Activated naive CD8-positive, alpha-beta T cell treated with anti-CD3 and anti-CD28 coated beads, Interleukin-2, amount 50 U/mL, for 16 hours (primary cell): ENCODE results near the gene LRRC32.
"Not testable (repeated sequence)": the region's sequence is repeated elsewhere in the genome, so short reads cannot be mapped to it uniquely, and the experiment has no call there.

Experiments
- DNase-seq: peaks from one replicate; pipeline ENCODE4 v3.0.0-alpha.2; 2020; ENCODE audit warnings: low read depth, low spot score

LRRC32 gene

DNA sequence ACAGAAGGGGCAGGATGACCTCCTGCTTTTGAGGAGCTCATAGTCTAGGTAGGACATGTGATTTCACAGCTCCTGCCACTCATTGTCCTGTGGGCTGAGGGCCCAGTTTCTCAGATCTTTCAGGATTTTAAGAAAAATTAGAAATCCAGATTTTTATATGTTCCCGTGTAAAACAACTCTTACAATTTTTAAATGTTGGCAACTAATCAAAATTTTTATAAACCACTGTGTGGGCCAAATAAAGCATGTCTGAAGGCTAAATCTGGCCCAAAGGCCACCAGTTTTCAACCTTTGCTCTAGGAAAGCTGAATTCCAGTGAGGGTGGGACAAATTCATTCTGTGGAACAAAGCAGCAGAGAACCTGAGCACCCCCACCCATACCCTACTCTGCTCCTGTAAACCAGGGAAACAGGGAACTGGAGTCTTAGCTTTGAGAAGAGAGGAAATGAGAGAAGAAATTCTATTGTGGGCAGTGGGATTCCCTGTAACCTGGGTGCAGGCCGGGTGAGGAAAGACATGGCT, 20.6 kb downstream of the LRRC32 start:
- DNase-seq, result no peak

DNA sequence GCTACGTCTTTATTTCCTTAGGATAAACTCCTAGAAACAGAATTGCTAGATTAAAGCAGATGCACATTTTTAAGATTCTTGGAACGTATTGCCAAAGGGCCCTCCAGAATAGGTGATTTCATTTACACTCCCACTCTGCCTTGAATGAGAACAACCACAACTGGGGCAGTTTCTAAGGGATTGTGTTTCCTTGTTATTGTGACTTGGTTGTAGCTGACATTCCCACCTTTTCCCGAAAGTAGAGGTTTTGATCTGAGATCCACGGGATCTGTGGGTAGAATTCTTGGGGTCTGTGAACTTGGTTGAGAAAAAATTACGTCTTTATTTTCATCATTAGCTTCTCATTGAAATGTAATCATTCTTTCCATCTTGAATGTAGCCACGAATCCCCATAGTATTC, 21.5 kb downstream of the LRRC32 start:
- no peak for DNase-seq

DNA sequence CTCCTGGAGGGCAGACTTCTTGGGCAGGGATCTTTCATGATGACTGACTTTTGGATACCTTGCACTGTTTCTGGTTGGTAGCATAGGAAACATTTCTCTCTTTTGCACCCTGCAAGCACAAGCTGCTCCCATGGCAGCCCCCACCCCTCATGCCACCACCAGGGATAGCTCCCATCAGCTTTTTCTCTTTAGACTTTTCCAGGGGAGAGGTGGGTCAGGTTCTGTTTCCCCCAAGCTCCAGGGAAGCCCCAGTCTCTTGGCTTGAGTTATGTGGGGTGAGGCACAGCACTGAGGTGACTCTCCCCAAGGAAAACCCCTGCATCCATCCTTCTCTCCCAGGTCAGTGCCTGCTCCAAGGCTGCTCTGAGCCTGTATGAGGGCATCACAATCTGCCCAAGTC, 22.5 kb downstream of the LRRC32 start:
- DNase-seq, result no peak

DNA sequence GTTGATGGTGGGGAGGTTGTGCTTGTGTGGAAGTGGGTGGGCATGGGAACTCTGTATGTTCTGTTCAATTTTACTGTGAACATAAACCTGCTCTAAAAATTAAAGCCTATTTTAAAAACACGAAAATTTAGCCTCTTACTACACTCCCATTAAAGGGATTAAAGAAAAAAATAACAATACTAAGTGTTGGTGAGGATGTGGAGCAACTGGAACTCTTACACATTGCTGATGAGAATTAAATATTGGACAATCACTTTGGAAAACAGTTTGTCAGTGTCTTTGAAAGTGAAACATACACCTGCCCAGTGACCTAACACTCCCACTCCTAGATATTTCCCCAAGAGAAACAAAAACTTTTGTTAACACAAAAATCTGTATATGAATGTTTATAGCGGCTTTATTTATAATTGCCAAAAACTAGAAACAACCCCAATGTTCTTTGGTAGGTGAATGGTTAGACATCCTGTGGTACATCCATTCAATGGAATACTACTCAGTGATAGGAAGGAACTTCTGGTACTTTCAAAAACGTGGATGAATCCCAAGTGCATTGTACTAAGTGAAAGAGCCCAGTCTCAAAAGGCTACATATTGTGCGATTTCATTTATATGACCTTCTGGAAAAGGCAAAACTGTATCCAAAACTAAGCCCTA, 23.5 kb downstream of the LRRC32 start:
- no peak for DNase-seq

DNA sequence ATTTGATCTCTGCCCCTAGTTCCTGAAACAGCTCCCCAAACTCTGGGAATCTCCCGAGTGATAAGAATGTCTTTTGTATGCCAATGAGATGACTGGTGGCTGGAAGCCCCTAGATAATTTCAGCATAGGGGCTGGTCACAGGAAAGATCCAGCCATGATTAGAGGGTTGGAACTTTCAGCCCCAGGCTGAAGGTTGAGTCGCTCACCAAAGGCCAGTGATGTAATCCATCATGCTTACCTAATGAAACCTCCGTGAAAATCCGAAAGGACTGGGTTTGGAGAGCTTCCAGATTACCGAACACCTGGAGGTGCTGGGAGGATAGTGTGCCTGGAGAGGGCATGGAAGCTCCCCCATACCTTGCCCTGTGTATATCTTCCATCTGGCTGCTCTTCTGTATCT, 26.0 kb downstream of the LRRC32 start:
- no peak for DNase-seq

DNA sequence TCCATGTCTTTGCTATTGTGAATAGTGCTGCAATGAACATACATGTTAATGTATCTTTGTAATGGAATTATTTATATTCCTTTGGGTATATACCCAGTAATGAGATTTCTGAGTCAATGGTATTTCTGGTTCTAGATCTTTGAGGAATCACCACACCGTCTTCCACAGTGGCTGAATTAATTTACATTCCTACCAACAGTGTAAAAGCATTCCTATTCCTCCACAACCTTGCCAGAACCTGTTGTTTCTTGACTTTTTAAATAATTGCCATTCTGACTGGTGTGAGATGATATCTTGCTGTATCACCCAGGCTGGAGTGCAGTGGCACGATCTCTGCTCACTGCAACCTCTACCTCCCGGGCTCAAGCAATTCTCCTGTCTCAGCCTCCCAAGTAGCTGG, 26.8 kb downstream of the LRRC32 start:
- DNase-seq, result not testable (repeated sequence)

DNA sequence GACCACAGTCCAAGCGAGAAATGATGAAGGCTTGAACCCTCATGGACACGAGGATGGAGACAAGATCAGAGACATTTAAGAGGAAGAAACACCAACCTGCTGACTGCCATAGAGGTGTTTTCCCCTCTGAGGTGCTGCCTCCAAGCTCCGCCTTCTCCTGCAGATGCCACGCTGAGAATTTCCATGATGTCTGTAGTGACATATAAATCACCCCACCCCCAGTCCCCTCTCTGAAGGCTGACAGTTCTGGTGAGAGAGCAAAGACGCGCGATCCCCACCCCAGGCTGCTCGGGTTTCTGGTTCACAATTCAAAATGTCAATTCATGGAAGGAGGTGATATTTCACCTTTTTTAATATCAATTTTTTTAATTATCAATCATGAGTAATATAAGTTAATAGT, 28.2 kb downstream of the LRRC32 start:
- DNase-seq, result no peak

DNA sequence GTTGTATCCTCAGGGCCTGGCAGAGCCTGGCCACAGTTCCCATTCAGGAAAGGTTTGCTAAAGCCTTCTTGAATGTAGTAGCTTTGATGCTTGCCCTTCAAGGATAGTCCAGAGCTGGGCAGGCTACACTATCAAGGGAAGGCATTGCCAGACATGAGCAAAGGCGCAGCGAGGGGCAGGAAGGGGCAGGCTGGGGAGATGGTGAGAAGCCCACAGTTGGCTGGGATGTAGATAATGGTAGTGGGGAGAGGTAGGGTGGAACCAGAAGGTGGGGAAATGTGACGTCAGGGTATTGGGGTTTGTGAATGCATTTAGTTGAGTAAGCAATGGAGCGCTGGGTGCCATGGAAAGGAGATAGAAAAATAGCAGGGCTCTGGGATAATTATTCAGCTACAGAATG, 28.6 kb downstream of the LRRC32 start:
- DNase-seq, result no peak

DNA sequence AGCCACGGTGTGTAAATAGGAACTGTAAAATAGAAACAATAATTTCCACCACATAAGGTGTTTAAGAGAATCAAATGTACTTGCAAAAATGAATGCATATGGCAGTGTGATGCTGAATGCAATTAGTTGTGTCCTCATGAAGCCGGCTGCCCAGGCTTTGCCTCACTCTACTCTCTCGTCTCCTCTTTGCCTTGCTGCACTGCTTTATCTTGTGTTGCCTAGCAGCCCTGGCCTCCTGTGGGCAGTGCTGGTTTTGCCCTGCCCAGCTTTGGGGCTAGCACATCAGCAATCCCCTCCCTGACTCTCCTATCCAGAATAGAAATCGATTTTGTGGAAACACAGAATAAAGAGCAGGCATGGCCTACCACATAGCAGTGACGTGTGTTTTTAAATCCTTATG, 30.0 kb downstream of the LRRC32 start:
- DNase-seq, result no peak

DNA sequence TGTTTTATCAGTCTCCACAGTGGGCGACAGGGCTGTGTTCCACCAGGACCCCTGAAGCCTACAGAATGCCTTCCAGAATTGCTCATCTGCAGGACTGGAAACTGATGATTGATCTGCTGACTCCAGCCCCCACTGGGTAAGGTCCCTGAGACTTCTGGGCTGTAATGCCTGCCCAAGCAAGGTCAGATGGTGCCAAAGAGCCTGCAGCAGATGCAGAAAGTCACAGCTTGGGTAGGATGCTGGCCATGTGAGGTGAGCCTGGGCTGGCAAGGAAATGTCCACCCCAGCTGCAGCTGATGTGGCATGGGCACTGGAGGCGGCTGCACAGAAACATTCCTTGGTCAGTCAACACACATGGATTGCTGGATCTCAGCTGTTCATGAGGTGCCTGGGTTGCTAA, 30.9 kb downstream of the LRRC32 start:
- no peak for DNase-seq

DNA sequence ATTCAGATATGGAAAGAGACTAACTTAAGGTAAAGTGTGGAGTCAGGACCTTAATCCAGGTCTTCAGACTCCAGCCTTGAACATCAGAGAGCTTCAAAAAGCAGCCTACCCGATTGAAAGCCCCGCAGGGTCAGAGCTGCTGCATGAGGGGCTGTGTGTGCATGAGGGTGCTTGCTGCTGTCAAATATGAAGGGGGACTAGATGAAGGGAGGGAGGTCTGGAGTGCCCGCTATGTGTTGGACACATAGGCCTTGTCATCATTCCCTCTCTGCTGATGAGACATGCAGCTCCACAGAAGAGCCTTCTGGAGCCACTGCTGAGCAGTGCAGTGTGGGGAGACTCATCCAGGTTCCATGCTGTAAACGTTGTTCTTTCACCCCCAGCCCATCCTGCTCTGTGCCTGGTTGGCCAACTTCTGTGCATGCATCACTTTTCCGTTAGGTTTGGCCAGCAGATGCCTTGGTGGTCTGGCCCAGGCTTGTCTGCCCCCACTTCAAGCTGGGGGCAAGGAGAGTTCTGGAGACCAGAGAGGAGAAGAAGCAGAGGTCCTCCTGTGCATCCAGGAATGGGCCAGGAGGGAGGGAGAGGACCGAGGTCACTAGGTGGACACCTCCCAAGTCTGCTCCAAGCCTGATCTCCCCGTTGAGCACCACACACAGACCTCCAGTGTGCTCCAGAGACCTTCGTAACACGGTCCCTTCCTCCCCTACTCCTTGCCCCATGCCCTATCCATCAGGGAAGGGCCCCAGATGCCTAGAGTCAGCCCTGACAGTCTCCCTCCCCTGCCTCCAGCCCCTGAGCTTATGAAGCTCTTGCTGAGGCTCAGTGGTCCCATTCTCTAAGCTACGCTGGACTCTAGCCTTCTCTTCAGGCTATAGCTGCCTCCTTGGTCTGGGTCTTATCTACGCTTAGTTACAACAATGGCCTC, 32.0 kb downstream of the LRRC32 start:
- DNase-seq, result no peak

DNA sequence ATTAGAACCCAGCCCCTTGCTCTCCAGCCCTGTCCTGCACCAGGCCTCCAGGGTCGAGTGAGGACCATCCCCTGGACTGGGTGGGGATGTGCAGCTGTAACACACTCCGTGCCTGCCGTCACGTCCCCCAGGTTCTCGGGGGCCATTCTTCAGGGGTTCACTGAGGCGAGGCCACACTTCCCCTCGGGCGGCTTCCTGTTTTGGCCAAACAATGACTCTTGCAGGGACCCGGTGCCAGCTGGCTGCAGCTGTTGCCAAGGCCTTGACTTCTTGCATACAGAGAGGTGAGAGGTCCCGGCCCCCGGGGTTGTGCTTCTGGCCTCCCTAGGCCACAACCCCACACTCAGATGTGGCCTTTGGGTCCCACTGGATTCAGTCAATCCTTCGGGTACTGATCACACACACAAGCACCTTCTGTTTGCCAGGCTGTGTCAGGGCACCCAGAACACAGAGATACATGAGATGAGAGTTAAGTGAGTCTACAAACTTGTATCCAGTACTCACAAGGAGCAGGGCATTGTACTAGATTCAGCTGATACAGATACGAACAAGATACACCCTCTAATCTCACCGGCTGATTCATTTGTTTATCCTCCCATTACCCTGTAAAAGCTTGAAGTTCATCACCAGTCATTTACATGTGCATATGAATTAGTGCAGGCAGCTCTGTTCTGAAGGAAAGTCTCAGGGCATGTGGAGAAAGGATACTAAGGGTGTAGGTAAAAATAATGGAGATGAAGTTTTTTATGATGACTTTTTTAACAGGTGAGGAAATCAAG, 32.9 kb downstream of the LRRC32 start:
- no peak for DNase-seq

DNA sequence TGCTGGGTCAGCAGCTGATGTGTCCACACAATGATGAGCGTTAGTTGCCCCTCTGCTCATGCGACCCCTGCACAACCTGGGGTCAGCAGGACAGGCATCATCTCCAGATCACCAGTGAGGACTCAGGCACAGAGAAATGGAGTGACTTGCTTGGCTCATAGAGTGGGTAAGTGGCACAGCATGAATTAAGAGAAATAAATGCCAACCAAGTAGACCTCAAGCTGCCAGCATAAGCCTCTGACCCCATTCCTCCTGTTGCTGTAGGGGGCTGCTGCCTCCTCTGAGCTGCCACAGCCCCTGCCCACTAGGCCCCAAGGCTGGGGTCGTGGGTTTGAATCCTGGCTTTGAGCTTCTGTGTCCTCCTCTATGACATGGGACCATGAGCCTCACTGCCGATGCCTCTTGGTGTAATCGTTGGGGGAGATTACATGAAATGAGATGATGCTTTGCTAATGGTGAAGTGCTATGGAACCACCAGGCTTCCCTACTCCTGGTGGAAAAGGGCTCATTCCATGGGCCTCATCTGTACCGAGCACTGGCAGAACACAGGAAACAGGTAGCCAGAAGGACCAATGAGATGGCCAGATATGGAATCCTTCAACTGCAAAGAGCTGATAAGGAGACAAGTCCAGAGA, 33.6 kb downstream of the LRRC32 start:
- DNase-seq, result no peak

DNA sequence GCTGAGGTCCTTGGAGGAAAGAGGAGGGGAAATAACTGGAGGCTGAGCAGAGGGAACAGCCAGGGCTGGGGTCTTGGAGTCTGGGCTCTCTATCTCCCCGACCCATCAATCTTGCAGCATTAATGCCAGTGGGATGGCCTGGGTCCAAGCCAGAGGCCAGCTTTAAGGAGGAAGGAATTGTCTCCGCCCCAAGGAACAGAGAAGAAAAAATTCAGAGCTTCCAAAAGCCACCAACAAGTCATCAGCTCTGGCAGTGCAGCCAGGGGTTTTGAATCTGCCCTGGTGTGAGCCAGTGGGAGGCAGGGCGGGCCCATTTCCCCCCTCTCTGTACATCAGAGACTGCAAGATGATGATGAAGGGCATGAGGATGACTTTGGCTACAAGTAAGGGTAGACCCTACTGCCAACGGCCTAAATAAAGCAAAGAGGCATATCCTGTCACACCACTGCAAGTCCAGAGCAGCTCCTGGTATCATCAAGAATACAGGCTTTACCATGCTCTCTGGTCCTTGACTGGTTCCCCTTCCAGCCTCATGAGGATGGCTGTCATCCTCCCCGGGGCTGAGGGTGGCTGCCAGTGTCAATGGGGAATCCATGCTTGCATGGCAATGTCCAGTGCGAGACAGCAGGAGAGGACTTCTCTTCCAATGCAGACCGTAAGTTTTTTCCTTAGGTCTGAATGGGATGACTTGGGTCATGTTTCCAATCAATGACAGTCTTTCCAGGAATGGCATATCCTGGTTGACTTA, 34.4 kb downstream of the LRRC32 start:
- no peak for DNase-seq

DNA sequence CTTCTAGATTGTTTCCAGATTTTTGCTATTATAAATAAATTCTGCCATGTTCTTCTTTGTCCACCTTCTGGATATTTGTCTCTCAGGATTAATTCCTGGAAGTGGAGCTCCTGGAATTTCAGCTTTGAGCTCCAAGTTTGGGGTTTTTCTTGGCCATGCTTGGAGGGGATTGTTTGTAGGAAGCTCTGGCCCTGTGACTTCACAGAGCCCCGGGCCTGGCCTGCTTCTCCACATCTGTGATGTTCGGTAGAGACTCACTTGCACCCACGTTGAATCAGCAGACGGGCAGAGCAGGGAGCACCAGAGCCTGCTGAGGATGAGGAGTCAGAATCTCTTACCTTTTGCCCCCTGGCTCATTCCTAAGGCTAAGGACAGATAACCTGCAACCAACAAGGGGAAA, 35.7 kb downstream of the LRRC32 start:
- DNase-seq, result no peak

DNA sequence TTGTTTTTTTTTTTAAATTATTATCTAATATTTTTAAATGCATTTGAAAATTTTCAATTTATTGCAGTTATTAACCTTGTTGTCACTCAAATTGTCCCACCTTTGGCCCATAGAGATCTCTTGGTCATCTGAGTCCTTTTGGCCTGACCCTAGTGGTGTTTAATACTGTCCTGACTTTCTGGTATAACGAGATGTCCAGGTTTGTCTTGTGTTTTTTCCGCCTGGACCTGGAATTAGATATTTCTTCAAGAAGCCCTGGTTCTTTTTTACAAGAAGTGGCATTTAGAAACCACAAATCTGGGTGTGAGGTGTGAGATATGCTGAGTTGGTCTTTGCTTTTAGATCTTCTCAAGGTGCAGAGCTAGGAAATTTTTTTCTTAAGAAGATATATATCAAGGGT, 38.1 kb downstream of the LRRC32 start:
- DNase-seq, result no peak

DNA sequence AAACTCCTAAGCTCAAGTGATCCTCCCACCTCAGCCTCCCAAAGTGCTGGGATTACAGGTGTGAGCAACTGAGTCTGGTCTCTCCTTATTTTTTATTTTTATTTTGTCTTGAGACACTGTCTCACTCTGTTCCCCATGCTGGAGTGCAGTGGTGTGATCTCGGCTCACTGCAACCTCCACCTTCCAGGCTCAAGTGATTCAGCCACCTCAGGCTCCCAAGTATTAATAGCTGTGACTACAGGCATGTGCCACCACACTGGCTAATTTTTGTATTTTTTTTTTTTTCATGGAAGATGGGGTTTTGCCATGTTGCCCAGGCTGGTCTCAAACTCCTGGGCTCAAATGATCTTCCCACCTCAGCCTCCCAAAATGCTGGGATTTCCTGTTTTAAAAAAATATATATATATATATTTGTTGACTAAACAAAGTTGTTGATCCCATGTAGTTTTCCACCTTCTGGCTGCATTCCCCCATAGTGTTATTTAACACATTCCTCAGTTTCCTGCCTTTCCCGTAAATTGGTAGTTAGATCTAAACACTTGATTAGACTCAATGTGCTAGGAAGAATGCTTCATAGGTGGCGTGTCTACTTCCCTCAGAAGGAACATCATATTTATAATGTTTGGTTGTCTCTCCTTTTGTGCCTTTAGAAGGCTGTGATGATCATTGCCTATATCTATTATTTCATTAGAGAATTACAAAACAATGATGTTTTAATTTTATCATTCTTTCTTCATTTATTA, 38.8 kb downstream of the LRRC32 start:
- no peak for DNase-seq

DNA sequence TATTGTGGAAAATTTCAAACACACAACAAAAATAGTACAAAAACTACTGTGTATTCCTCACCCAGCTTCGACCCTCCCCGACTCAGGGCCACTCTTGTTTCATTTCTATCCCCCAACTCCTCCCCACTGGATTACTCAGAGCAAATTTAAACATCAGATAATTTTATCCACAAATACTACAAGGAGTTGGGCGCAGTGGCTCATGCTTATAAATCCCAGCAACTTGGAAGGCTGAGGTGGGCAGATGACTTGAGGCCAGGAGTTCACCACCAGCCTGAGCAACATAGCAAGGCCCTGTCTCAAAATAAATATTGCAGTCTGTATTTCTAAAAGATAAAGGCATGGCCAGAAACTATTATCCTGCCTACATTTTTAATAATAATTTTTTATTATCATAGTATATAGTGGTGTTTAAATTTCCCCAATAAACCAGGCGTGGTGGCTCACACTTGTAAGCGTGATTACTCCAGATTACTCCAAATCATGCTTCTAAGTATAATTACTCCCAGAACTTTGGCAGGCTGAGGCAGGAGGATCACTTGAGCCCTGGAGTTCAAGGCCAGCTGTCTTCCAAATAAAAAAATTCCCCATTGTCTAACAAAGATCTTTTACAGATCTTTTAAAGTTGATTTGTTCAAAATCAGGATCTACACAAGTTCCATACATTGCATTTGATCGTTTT, 39.8 kb downstream of the LRRC32 start:
- no peak for DNase-seq

DNA sequence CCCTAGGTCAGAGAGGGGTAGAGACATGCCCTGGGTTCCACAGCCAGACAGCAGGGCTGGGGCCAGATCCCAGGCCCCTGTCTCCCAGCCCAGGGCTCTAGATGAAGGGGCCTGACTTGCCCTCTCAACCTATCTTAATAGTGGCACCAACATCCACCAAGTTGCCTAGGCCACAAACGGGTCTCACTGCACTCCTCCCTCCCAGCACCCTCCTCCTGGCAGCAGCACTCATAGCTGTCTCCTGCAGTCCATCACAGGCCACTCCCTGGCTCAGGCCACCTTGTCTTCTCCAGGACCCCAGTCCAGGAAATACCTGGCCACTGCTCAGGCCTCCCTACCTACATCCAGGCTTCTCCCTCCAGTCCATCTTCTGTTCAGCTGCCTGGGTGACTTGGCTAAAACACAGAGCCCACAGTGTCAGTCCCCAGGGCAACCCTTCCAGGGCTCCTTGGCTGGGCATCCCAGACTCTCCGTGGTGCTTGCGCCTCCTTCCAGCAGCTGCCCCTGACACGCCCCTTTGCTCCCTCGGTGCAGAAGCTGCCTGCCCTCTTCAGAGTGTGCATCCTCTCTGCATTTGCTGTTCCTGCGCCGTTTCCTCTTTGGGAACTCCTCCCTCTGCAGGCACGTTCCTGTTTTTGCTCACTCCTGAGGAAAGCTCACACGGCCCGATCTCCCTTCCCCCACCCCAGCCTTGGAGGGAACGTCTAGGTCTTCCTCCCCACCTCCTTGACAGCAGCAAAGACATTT, 40.5 kb downstream of the LRRC32 start:
- no peak for DNase-seq
